GM12878 (cell line): ENCODE results near the gene GALNT16. TPM values are rescaled to one million over a fixed set of nuclear protein-coding genes. Genes with fewer than 3 reads are reported as not detected.

ENCODE experiments used
- ATF7 ChIP-seq: fragments of 450-650 bp; IDR thresholded peaks from 2 replicates; pipeline ENCODE4 v1.6.1; 2016; ENCODE audit warnings: low read depth, mild to moderate bottlenecking
- BACH1 ChIP-seq: fragments of 450-650 bp; IDR thresholded peaks from 2 replicates; pipeline ENCODE4 v1.6.1; 2017; ENCODE audit warnings: mild to moderate bottlenecking, borderline replicate concordance
- BHLHE40 ChIP-seq, 2 experiments: fragments of 450-650 bp in 1 of 2; IDR thresholded peaks; 2 replicates each; pipeline ENCODE4 v1.6.1; 2011 to 2017; ENCODE audit warnings: low read depth in 2 of 2, borderline replicate concordance in 1 of 2, improper control_type of control experiment in 1 of 2, low read length in 1 of 2, mild to moderate bottlenecking in 1 of 2
- CREM ChIP-seq: IDR thresholded peaks from 2 replicates; pipeline ENCODE4 v1.6.1; 2014; ENCODE audit warnings: antibody characterized with exemption, low read depth
- DPF2 ChIP-seq: fragments of 450-650 bp; IDR thresholded peaks from 2 replicates; pipeline ENCODE4 v1.6.1; 2017; ENCODE audit warnings: mild to moderate bottlenecking
- E4F1 ChIP-seq: fragments of 450-650 bp; IDR thresholded peaks from 2 replicates; pipeline ENCODE4 v1.6.1; 2018; ENCODE audit warnings: borderline replicate concordance, mild to moderate bottlenecking; ENCODE audit not compliant: partially characterized antibody
- EZH2 ChIP-seq: IDR thresholded peaks from 2 replicates; pipeline ENCODE4 v1.6.1; 2012; ENCODE audit warnings: low read depth, mild to moderate bottlenecking, control low read depth, inconsistent platforms, low read length, borderline replicate concordance; ENCODE audit not compliant: control insufficient read depth
- FOS ChIP-seq: IDR thresholded peaks from 3 replicates; pipeline ENCODE4 v1.6.1; 2011; ENCODE audit warnings: borderline replicate concordance; ENCODE audit not compliant: insufficient read length; ENCODE audit errors: extremely low read depth
- GATAD2B ChIP-seq: fragments of 450-650 bp; conservative IDR thresholded peaks from 2 replicates; pipeline ENCODE4 v1.6.1; 2017; ENCODE audit warnings: low read depth, mild to moderate bottlenecking, moderate library complexity
- HDGF ChIP-seq: fragments of 450-650 bp; IDR thresholded peaks from 2 replicates; pipeline ENCODE4 v1.6.1; 2016; ENCODE audit warnings: antibody characterized with exemption
- IKZF1 ChIP-seq: fragments of 450-650 bp; conservative IDR thresholded peaks from 2 replicates; pipeline ENCODE4 v1.6.1; 2017; ENCODE audit warnings: antibody characterized with exemption, mild to moderate bottlenecking
- JUNB ChIP-seq: IDR thresholded peaks from 2 replicates; pipeline ENCODE4 v1.6.1; 2016; ENCODE audit warnings: antibody characterized with exemption, mild to moderate bottlenecking
- KLF5 ChIP-seq: fragments of 450-650 bp; IDR thresholded peaks from 2 replicates; pipeline ENCODE4 v1.6.1; 2014; ENCODE audit warnings: mild to moderate bottlenecking; ENCODE audit not compliant: partially characterized antibody
- MAX ChIP-seq: IDR thresholded peaks from 2 replicates; pipeline ENCODE4 v1.6.1; 2012; ENCODE audit warnings: low read depth, low read length, improper control_type of control experiment
- MXI1 ChIP-seq: fragments of 150-350 bp; IDR thresholded peaks from 2 replicates; pipeline ENCODE4 v1.6.1; 2011; ENCODE audit warnings: low read depth, mild to moderate bottlenecking, inconsistent platforms, low read length, improper control_type of control experiment
- NBN ChIP-seq: fragments of 450-650 bp; IDR thresholded peaks from 2 replicates; pipeline ENCODE4 v1.6.1; 2016
- NR2F1 ChIP-seq: fragments of 450-650 bp; conservative IDR thresholded peaks from 2 replicates; pipeline ENCODE4 v1.6.1; 2017; ENCODE audit warnings: mild to moderate bottlenecking
- PAX5 ChIP-seq: IDR thresholded peaks from 2 replicates; pipeline ENCODE4 v1.6.1; 2011; ENCODE audit warnings: low read depth, low read length, borderline replicate concordance
- PAX8 ChIP-seq: fragments of 450-650 bp; IDR thresholded peaks from 2 replicates; pipeline ENCODE4 v1.6.1; 2017; ENCODE audit warnings: mild to moderate bottlenecking, moderate library complexity
- POLR2A ChIP-seq: IDR thresholded peaks from 2 replicates; pipeline ENCODE4 v1.6.1; 2011; ENCODE audit warnings: low read depth, mild to moderate bottlenecking, low read length
- POLR2AphosphoS2 ChIP-seq: IDR thresholded peaks from 2 replicates; pipeline ENCODE4 v1.6.1; 2011; ENCODE audit warnings: low read depth, mild to moderate bottlenecking, low read length, improper control_type of control experiment, moderate library complexity
- RB1 ChIP-seq: fragments of 450-650 bp; formaldehyde crosslinking; IDR thresholded peaks from 2 replicates; pipeline ENCODE4 v1.6.1; 2017; ENCODE audit warnings: mild to moderate bottlenecking, borderline replicate concordance
- RBBP5 ChIP-seq: fragments of 200-600 bp; sonication (generic); conservative IDR thresholded peaks from 2 replicates; pipeline ENCODE4 v1.6.1; 2016
- RFX5 ChIP-seq: IDR thresholded peaks from 2 replicates; pipeline ENCODE4 v1.6.1; 2011; ENCODE audit warnings: low read depth, low read length, improper control_type of control experiment
- SPI1 ChIP-seq: IDR thresholded peaks from 2 replicates; pipeline ENCODE4 v1.6.1; 2011; ENCODE audit warnings: low read depth, mild to moderate bottlenecking, low read length, moderate library complexity, borderline replicate concordance; ENCODE audit not compliant: insufficient read depth
- TARDBP ChIP-seq: IDR thresholded peaks from 2 replicates; pipeline ENCODE4 v1.6.1; 2016; ENCODE audit warnings: borderline replicate concordance
- TCF7 ChIP-seq: IDR thresholded peaks from 2 replicates; pipeline ENCODE4 v1.6.1; 2014; ENCODE audit warnings: antibody characterized with exemption, borderline replicate concordance
- USF1 ChIP-seq: IDR thresholded peaks from 2 replicates; pipeline ENCODE4 v1.6.1; 2011; ENCODE audit warnings: borderline replicate concordance, low read depth, mild to moderate bottlenecking, moderate library complexity, mixed read lengths, low read length; ENCODE audit not compliant: insufficient read depth; ENCODE audit errors: extremely low read length
- ZNF207 ChIP-seq: fragments of 450-650 bp; IDR thresholded peaks from 2 replicates; pipeline ENCODE4 v1.6.1; 2014; ENCODE audit warnings: antibody characterized with exemption, mild to moderate bottlenecking, borderline replicate concordance
- ZSCAN29 ChIP-seq: fragments of 450-650 bp; IDR thresholded peaks from 2 replicates; pipeline ENCODE4 v1.6.1; 2017; ENCODE audit warnings: mild to moderate bottlenecking, moderate library complexity
- polyA plus RNA-seq, 11 experiments: library from polyadenylated mRNA; depleted of rRNA in 4 of 11; unstranded in 6 of 11; stranded (reverse) in 5 of 11; fragments of >200 nt; fragmentation: Nextera tagmentation in 4 of 11; fragmentation: Illumina TruSeq in 1 of 11; extraction: Ambion mirVana in 4 of 11; extraction: Trizol in 1 of 11; gene quantifications; 1 replicate in 1 of 11; 2 replicates in 10 of 11; pipeline versions ENCODE4 v1.2.1 to v1.2.3, GENCODE V29; 2011 to 2016; ENCODE audit warnings: inconsistent platforms in 2 of 11, missing spikeins in 2 of 11, low read depth in 1 of 11
- total RNA-seq, 4 experiments: library from RNA; depleted of rRNA in 3 of 4; stranded (reverse); fragments of >200 nt in 3 of 4; fragmentation: Illumina TruSeq in 1 of 4; extraction: Trizol in 1 of 4; gene quantifications; 2 replicates each; pipeline versions ENCODE4 v1.2.1 to v1.2.3, GENCODE V29; 2013 to 2021

The GALNT16 gene
- total and polyA plus RNA-seq, 10 of the 15 experiments (the other 5 are each of a cell fraction or from before 2014, with no cell fraction given): under 0.01 to 0.08 (median 0.03) TPM; not detected in 3

GRCh38 chr14:69398053-69398817, 138.3 kb downstream of the GALNT16 start, which contains the start of the genes ERH and SLC39A9 (continued):
- TF ChIP-seq EZH2 (no peak), CREM (peak; percentile 98), ZNF207 (peak; percentile 86), TCF7 (0 out of 2 replicates have a peak, but pooled peaks have one; percentile 25), PAX5 (0 out of 2 replicates have a peak, but pooled peaks have one; percentile 22), BHLHE40 (IDR thresholded peaks at IDR 0.05; ENCODE audit: borderline replicate concordance in 1 of 2, low read depth in 2 of 2, low read length in 1 of 2) (peak; percentile 2 to 41; a peak in 1 of 4 replicates), ATF7 (peak; percentile 96), PAX8 (no peak), IKZF1 (peak; percentile 99), MAX (peak; percentile 37), NR2F1 (0 out of 2 replicates have a peak, but pooled peaks have one; percentile 65), POLR2AphosphoS2 (peak; percentile 85; the same call in 1 of the 2 replicates), BACH1 (peak; percentile 22; the same call in 1 of the 2 replicates), POLR2A (peak; percentile 91), E4F1 (peak; percentile 89), HDGF (no peak), JUNB (peak; percentile 52; the same call in 1 of the 2 replicates), RBBP5 (no peak), USF1 (no peak), GATAD2B (no peak), MXI1 (peak; percentile 78; the same call in 1 of the 2 replicates), DPF2 (0 out of 2 replicates have a peak, but pooled peaks have one; percentile 27), RFX5 (0 out of 2 replicates have a peak, but pooled peaks have one; percentile 17), RB1 (peak; percentile 62; the same call in 1 of the 2 replicates), SPI1 (peak; percentile 41; the same call in 1 of the 2 replicates), ZSCAN29 (no peak), KLF5 (peak; percentile 78), TARDBP (peak; percentile 79; the same call in 1 of the 2 replicates), FOS (no peak), NBN (peak; percentile 96)
